Suppressor macrophage (primary cell): Measurements from ENCODE around the gene RSPH1.
A peak's percentile ranks its signal among the peaks of the same experiment; 100 is the strongest.

Experiments used
- DNase-seq, 4 experiments: peaks; one replicate each; pipeline ENCODE4 v3.0.0-alpha.2; 2020 to 2022

The RSPH1 gene

DNA sequence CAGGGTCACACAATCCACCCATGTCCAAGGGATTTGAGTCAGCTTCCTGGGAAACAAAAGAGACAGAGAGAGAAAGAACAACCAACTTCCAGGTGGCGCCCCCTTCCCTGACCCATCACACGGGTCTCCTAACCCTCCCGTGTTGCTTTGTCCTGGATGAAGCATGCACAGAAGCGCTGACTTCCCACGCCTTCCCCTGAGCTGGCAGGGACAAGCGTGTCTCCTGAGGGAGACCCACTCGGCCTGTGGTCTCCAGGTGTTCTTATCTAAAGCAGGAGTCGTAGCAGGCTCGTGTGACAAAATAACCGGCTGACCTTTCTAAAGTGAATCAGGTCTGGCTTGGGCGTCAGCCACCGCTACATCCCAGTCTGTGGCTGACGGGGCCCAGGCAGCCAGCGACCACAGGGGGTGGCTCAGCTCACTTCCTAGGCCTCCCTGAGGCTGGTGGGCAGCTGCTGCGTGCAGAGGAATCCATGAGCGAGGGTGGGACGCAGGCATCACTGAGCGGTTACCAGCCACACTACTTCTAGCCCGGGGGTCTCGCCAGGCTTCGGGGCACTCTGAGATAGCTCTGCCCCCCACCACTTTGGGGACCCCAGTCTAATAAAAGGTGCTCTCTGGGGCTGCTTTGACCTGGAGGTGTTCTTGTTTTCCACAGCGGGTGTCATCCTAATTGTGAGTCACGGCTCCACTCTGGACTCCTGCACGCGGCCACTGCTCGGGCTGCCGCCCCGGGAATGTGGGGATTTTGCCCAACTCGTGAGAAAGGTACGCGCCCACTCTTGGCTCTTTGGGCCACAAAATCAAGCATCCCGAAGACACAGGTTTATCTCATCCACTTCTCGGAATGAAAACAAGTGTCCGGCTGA, 51.9 kb downstream of the RSPH1 start:
- no peak for DNase-seq

- no peak for DNase-seq
Observed at GRCh38 chr21:42443181-42443785, 52.7 kb downstream of the RSPH1 start.

- DNase-seq, result no peak
Observed at GRCh38 chr21:42441963-42442362, 54.1 kb downstream of the RSPH1 start.

DNA sequence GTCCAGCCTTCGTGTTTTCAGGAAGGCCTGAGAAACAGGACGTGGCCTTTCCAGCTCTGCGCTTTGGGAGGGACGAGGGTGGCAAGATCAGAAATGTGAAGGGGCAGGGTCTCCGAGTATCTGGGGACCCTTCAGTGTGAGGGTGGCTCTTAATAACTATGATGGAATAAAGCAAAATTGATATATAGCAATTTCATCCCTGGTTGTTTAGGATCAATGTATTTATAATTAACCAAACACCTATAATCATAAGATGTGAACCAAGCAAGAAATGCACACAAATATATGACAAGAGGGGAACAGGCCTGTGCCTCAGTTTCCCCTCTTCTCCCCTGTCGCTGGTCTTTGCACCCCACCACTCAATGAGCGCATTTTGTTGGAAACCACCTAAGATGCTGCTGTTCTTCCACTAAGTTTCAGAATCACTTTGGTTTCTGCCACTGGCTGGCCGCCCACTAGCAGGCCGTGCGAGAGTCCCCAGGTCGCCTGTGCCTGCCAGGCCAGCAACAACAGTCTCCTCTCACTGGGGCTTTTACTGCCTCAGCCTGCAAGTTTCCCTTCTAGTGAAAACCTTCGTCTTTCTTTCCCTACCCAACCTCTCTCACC, 55.7 kb downstream of the RSPH1 start:
- no peak for DNase-seq

DNA sequence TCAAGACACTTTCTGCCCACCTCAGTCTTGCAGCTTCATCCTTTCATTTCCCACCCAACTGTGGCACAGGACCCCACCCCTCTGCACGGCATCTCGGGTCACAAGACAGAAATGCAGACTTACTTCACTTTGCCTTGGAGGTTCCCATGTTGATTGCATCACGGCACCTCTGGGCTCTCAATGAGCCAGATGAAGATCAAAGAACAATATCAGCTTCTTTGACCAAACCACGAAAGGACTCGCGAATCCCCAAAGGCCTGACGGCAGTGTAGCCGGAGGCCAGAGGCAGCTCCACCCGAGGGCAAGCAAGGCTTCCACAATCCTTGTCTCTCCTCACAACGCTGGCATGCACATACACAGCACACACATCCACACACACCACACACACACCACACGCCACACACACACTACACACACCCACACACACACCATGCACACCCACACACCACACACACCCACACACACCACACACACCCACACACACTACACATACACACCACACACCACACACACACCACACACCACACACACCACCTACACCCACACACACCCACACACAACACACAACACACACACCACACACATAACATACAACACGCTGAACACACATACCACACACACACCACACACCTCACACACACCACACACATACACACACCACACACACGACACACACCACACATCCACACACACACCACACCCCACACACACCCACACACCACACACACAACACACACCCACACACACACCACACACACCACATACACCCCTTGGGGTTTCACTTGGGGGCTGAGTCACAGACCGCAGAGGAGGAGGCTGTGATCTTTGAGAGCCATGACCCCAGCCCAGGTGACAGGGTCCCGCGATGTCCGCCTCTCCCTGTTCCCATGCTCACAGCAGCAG, 56.5 kb downstream of the RSPH1 start:
- DNase-seq, result no peak

- no peak for DNase-seq
Observed at GRCh38 chr21:42438316-42439205, 57.5 kb downstream of the RSPH1 start.

DNA sequence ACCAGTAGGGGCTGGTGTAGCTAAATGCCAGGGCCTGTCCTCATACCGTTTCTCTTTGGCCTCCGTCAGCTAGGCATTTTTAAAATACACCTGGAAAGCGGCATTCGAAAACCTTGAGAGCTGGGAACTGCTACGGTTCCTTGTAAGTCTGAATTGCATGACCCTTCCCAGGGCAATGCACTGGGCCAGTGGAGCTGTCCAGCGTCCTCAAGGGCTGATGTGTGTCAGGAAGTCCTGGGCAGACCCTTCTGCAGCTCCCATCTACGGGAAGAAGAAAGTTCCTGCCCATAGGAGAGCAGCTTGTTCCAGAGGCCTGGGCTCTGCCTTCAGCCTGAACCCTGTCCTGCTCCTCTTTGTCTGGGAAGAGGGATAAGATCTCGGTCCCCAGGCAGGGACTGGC, 58.2 kb downstream of the RSPH1 start:
- no peak for DNase-seq

GRCh38 chr21:42436914-42437313, 59.1 kb downstream of the RSPH1 start:
- DNase-seq, result no peak

- no peak for DNase-seq
Observed at GRCh38 chr21:42435833-42436232, 60.2 kb downstream of the RSPH1 start.

- DNase-seq, result no peak
Observed at GRCh38 chr21:42435401-42435800, 60.6 kb downstream of the RSPH1 start.

DNA sequence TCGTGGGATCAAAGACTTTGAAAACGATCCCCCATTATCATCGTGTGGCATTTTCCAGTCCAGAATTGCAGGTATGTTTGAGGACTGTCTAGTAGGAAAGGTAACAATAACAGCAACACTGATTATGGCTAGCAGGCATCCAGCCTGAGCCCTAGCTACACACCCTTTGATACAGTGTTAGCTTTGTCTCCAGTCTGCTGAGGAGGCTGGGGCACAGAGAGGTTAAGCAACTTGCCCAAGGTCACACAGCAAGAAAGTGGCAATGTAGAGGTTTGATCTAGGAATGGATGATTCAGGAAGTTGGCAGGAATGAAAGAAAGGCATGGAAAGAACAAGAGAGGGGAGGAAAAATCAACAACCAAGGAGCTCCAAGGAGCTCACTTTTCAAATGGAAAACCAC, 61.1 kb downstream of the RSPH1 start:
- DNase-seq, result no peak

DNA sequence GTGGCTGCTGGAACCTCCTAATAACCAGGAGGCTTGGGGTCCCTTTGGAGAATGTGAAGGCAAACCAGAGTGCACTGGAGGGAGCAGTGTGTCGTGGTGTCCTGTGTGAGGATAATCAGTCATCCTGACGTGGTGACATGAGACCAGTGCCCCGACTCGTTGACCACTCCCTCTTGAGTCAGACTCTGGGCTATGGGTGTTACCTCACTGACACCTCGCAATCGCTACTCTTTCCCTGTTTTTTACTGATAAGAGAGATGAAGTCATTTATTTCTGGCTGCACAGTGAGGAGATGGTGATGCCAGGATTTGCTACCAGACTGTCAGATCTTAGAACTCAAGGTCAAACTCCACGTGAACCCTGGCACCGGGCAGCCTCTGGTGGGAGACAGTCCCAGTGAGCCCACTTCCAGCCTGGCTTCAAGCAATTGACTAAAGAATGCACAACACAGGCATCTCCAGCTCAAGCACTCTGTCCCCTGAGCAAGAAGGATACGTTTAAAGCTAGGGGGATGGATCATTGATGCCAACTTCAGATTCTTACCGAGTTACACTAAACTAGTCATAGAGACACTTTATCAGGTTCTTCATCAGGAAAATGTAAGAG, 62.0 kb downstream of the RSPH1 start:
- peak in 2 of 4 experiments; percentile 32 to 39 for DNase-seq

- DNase-seq, result no peak
Observed at GRCh38 chr21:42432695-42433094, 63.3 kb downstream of the RSPH1 start.

DNA sequence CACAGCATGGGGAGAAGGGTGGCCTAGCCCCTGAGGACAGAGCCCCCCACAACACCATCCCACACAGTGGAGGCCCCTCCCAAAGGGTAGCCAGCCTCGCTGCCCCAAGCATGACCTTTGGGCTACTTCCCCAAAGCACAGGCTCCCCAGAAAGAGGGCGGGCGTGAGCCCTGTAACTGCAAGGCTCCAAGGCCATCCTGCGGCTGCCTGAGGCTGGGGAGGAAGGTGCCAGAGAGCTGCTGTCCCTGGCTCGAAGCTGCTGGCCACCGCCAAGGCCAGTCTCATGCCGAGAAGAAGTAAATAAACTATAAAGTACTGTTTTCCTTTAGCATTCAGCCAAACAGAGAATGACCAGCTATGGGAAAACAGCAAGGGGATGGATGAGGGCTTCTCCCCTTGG, 64.8 kb downstream of the RSPH1 start:
- DNase-seq, result peak in 3 of 4 experiments; percentile 20 to 46 (median 42)

GRCh38 chr21:42430521-42430920, 65.5 kb downstream of the RSPH1 start:
- DNase-seq, result no peak

GRCh38 chr21:42429856-42430255, 66.2 kb downstream of the RSPH1 start:
- no peak for DNase-seq

- DNase-seq, result no peak
Observed at GRCh38 chr21:42429021-42429420, 67.0 kb downstream of the RSPH1 start.

- peak in 1 of 4 experiments; percentile 4 for DNase-seq
Observed at GRCh38 chr21:42427809-42428419, 68.1 kb downstream of the RSPH1 start.

- DNase-seq, result no peak
Observed at GRCh38 chr21:42426876-42427480, 69.0 kb downstream of the RSPH1 start.

- DNase-seq, result no peak
Observed at GRCh38 chr21:42426424-42426823, 69.6 kb downstream of the RSPH1 start.
